Skeletal muscle tissue (tissue), 4 donors: Measurements from ENCODE around the gene KCNAB2. TPM values are rescaled to one million over a fixed set of nuclear protein-coding genes. Genes with fewer than 3 reads are reported as not detected.

Source experiments
- H3K27ac ChIP-seq: one replicate; pipeline ENCODE4 v1.7.0; 2013; ENCODE audit warnings: mild to moderate bottlenecking, low read depth, low read length, inconsistent platforms
- H3K27me3 ChIP-seq, 3 donors: one replicate each; pipeline ENCODE4 v1.7.0; 2013; ENCODE audit warnings: low read length in 3 of 3; ENCODE audit not compliant: control insufficient read depth in 3 of 3, insufficient read depth in 3 of 3
- H3K36me3 ChIP-seq, 3 donors: one replicate each; pipeline ENCODE4 v1.7.0; 2013; ENCODE audit warnings: low read length in 3 of 3; ENCODE audit not compliant: control insufficient read depth in 3 of 3, insufficient read depth in 3 of 3
- H3K4me1 ChIP-seq, 3 donors: one replicate each; pipeline ENCODE4 v1.7.0; 2013; ENCODE audit warnings: low read length in 3 of 3, mild to moderate bottlenecking in 3 of 3; ENCODE audit not compliant: control insufficient read depth in 3 of 3, insufficient read depth in 3 of 3
- H3K4me3 ChIP-seq, 3 donors: one replicate each; pipeline ENCODE4 v1.7.0; 2013; ENCODE audit warnings: low read length in 3 of 3
- H3K9ac ChIP-seq, 3 donors: one replicate each; pipeline ENCODE4 v1.7.0; 2013; ENCODE audit warnings: low read length in 3 of 3, mild to moderate bottlenecking in 3 of 3, moderate library complexity in 2 of 3, low read depth in 1 of 3
- H3K9me3 ChIP-seq, 3 donors: one replicate each; pipeline ENCODE4 v1.7.0; 2013; ENCODE audit warnings: low read length in 3 of 3; ENCODE audit not compliant: control insufficient read depth in 3 of 3
- total RNA-seq: library from RNA; depleted of rRNA; stranded (reverse); fragments of >200 nt; gene quantifications from one replicate; pipeline ENCODE4 v1.2.3, GENCODE V29; 2014
- donor health status: Osteomylitis.

Gene KCNAB2
- total RNA-seq, 1 donor from 2014 or later: 2.6 TPM

DNA sequence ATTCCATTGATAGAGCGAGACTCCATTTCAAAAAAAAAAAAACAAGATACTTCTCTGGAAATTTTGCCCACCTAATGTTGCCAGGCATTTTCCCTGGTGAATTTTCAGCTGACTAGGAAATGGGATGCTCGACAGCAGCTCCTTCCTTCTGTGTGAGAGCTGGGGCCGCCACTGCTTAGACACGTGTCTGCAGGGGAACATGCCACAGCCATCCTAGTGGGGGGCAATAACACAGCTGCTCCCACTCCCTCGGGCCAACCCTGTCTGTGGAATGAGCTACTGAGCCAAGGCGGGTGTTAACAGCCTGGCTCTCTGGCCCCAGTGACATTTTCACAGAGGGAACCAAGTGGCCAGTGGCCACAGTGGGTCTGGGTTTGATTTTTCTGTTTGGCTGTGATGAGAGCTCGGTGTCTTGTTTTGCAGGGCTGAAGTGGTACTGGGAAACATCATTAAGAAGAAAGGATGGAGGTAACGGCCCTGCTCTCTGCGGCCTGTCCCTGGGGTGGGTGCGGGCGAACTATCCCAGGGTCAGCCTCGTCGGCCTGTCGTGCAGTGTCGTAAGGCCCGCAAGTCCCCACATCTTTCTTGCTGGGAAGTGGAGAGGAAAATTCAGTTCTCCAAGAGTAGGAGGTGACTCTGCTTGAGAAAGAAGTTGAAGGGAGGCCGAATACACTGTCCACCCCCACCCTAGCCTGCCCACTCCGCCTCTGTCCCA lies 39.2 kb downstream of the KCNAB2 start:
- H3K9ac ChIP-seq: no peak overlapping the region
- peaks cover 10 to 34% (median 30%) of the 10 kb centered on the region in 3 donors for H3K27me3 ChIP-seq
- peaks cover 0 to 11% (median 5%) of the 10 kb centered on the region in 3 donors for H3K4me1 ChIP-seq
- no peaks in the 10 kb centered on the region for H3K36me3 ChIP-seq
- no peaks in the 10 kb centered on the region for H3K9me3 ChIP-seq
- no peak overlapping the region for H3K27ac ChIP-seq
- H3K4me3 ChIP-seq: no peak overlapping the region

DNA sequence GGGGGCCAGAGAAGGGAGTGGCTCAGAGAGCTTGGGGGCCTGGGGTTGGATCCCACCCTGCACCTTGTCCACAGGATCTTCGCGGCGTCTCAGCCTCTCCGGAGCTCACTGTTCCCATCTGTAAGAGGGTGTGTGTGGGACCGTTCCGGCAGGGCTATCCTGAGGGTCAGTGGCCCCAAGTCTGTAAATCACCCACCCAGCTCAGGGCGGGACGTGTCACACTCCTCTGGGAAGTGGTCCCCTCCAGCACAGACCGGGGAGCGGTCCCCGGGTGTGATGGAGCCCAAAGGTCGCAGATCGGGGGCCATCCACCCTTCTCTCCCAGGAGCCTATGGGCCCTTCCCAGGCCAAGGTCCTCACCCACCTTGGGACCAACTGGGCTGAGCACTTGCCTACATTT lies 40.0 kb downstream of the KCNAB2 start:
- Histone ChIP-seq H3K27ac (no peak overlapping the region), H3K4me3 (no peak overlapping the region), H3K4me1 (peaks cover 0 to 11% (median 3%) of the 10 kb centered on the region in 3 donors), H3K9me3 (no peaks in the 10 kb centered on the region), H3K36me3 (no peaks in the 10 kb centered on the region), H3K9ac (no peak overlapping the region), H3K27me3 (peaks cover 10 to 34% (median 28%) of the 10 kb centered on the region in 3 donors)

DNA sequence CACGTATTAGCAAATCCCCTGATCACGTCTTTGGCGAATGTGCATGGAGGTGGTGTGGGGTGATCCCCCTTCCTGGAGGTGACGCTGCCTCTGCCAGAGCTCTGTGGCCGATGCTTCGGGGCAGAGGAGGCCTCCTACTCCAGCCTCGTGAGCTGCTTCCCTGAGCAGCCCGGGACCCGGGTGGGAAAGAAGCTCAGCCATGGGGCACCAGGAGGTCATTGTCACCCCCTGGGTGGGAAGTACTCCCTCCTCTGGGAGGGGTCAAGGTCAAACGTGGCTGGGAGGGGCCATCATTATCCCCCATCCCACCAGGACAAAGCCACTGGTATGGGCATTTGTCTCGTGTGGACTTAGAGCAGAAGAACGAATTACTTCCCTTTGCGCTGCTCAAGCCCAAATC lies 40.7 kb downstream of the KCNAB2 start:
- Histone ChIP-seq H3K27me3 (peaks cover 10 to 30% (median 21%) of the 10 kb centered on the region in 3 donors), H3K9ac (no peak overlapping the region), H3K36me3 (no peaks in the 10 kb centered on the region), H3K9me3 (no peaks in the 10 kb centered on the region), H3K4me1 (peaks cover 0 to 11% (median 3%) of the 10 kb centered on the region in 3 donors), H3K4me3 (no peak overlapping the region), H3K27ac (no peak overlapping the region)

DNA sequence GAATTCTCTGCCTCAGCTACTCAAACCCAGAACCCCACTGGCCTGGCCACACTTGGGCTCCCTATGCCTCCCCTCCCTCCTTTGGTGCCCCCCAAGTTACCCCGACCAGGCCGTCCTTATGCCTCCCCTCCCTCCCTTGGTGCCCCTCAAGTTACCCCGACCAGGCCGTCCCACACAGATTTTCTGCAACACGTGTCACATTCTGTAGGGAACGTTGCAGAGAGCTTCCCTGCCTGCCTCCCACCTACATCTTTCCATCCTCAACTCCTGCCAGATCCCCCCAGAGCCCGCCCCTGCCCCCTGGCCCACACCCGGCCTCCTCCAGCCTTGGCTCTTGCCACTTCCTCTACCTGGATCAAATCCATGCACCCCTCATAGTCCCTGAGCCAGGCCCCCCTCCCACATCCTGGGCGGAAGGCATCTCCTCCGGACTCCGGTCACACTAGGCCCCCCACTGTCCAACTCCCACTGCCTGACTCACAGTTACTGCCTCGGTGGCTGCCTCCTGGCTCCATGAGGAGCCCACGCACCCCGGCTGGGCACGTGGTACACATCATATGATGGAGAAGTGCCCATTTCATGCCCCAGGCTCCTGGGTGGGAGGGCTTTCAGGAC lies 41.2 kb downstream of the KCNAB2 start:
- H3K9ac ChIP-seq: no peak overlapping the region
- no peaks in the 10 kb centered on the region for H3K36me3 ChIP-seq
- H3K9me3 ChIP-seq: no peaks in the 10 kb centered on the region
- no peak overlapping the region for H3K4me3 ChIP-seq
- H3K27me3 ChIP-seq: peaks cover 10 to 32% (median 18%) of the 10 kb centered on the region in 3 donors
- no peak overlapping the region for H3K27ac ChIP-seq
- H3K4me1 ChIP-seq: peaks cover 0 to 10% (median 3%) of the 10 kb centered on the region in 3 donors

DNA sequence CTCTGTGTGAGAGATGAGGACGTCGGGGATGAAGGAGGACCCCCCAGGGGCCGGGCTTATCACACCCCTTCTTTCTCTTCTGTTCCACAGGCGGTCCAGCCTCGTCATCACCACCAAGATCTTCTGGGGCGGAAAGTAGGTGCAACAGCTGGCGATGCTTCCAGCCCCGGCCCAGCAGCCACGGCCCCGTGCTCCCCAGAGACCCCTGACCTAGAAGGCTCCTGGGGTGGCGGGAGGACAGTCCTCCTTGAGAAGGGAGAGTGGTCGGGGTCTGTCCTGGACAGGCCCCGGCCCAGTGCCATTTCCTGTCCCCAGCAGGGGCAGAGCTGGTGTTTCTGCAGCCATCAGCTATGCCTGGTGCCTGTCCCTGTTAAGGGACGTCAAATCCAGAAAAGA lies 41.7 kb downstream of the KCNAB2 start:
- no peaks in the 10 kb centered on the region for H3K9me3 ChIP-seq
- peaks cover 0 to 6% (median 3%) of the 10 kb centered on the region in 3 donors for H3K4me1 ChIP-seq
- H3K27me3 ChIP-seq: peaks cover 10 to 36% (median 14%) of the 10 kb centered on the region in 3 donors
- no peaks in the 10 kb centered on the region for H3K36me3 ChIP-seq
- H3K27ac ChIP-seq: no peak overlapping the region
- no peak overlapping the region for H3K4me3 ChIP-seq
- no peak overlapping the region for H3K9ac ChIP-seq

DNA sequence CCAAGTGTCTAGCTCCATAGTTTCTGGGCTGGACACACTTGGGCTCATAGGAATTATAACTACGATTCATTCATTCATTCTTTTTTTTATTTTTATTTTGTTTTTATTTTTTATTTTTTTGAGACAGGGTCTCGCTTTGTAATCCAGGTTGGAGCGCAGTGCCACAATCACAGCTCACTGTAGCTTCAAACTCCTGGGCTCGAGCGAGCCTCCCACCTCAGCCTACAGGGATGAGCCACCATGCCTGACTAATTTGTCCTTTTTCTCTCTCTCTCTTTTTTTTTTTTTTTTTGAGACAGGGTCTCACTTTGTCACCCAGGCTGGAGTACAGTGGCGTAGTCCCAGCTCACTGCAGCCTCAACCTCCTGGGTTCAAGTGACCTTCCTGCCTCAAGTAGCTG lies 42.3 kb downstream of the KCNAB2 start:
- Histone ChIP-seq H3K9me3 (no peaks in the 10 kb centered on the region), H3K4me1 (peaks cover 0 to 6% (median 3%) of the 10 kb centered on the region in 3 donors), H3K9ac (no peak overlapping the region), H3K27me3 (peaks cover 10 to 31% (median 13%) of the 10 kb centered on the region in 3 donors), H3K36me3 (no peaks in the 10 kb centered on the region), H3K27ac (no peak overlapping the region), H3K4me3 (no peak overlapping the region)

DNA sequence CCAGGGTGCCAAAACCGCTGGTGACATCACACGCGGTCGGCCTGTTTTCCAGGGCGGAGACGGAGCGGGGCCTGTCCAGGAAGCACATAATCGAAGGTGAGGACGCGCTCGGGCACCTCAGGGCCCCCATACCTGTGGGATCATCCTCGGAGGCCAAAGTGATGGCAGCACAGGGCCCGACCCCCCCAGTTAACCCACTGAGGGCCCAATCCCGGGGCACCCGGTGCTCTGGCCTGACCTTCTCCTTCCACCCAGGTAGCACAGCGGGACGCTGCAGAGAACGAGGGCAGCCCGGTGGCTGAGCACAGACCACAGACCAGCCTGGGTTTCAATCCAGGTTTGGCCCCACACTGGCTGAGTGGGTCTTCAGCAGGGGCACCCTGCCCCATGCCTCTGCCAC lies 43.3 kb downstream of the KCNAB2 start:
- H3K36me3 ChIP-seq: no peaks in the 10 kb centered on the region
- H3K4me1 ChIP-seq: no peaks in the 10 kb centered on the region
- peaks cover 0 to 23% (median 8%) of the 10 kb centered on the region in 3 donors for H3K27me3 ChIP-seq

DNA sequence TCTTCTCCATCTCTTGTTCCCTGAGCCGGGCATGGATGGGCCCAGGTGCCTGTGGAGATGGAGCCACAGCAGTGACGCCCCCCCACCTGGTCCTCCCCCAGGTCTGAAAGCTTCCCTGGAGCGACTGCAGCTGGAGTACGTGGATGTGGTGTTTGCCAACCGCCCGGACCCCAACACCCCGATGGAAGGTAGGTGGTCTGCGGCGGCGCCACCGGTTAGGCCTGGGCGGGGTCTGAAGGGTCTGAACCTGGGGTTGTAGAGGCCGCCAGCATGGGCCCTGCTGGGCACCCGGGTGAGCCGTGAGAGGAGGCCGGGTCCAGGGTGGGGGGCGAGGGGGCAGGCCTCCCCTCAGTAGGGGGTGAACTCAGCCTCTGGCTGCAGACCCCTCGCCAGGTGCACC lies 44.6 kb downstream of the KCNAB2 start:
- Histone ChIP-seq H3K36me3 (no peaks in the 10 kb centered on the region), H3K27me3 (peaks cover 0 to 17% (median 3%) of the 10 kb centered on the region in 3 donors), H3K4me1 (no peaks in the 10 kb centered on the region), H3K27ac (no peak overlapping the region), H3K4me3 (no peak overlapping the region), H3K9ac (no peak overlapping the region), H3K9me3 (no peaks in the 10 kb centered on the region)

More for the DNA sequence above, 43.3 kb downstream of the KCNAB2 start:
- H3K27ac ChIP-seq: no peak overlapping the region
- H3K9me3 ChIP-seq: no peaks in the 10 kb centered on the region
- H3K4me3 ChIP-seq: no peak overlapping the region
- no peak overlapping the region for H3K9ac ChIP-seq

DNA sequence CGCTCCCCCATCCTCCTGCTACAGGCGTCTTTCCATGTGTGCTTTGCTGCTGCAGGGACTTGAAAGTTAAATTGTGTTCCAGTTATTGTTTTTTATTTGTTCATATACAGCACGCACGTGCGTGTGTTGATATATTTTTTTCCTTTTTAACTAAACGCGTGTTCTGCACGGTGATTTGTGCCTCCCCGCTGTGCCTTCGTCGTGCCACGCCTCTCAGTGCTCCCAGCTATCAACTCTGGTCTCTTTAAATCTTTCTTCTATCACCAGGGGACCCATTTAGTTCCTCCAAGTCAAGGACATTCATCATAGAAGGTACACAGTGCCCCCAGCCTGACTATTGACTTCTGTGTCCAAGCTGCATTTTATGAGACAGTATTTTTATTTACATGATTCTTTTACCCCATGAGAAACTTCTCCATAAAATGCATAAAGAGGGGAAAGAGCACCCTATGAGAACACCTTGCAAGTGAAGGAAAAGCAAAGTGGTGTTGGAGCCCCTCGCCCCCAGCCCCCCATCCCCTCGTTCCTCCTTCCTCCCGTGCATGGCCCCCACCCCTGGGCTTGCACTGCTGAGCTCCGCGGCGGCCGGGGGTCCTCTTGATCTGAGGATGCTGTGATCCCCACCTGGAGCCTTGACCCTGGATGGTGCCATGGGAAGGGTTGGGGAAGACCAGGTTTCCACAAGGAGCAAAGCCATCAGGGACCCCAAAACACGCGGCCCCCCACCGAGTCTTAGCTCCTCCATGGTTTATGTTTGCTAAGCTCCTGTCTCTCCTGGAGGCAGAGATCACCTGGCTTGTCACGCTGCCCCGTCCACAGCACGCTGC lies 45.5 kb downstream of the KCNAB2 start:
- H3K9me3 ChIP-seq: no peaks in the 10 kb centered on the region
- H3K36me3 ChIP-seq: no peaks in the 10 kb centered on the region
- H3K27me3 ChIP-seq: peaks cover 0 to 10% (median 0%) of the 10 kb centered on the region in 3 donors
- no peak overlapping the region for H3K27ac ChIP-seq
- no peak overlapping the region for H3K4me3 ChIP-seq
- no peaks in the 10 kb centered on the region for H3K4me1 ChIP-seq
- H3K9ac ChIP-seq: no peak overlapping the region

DNA sequence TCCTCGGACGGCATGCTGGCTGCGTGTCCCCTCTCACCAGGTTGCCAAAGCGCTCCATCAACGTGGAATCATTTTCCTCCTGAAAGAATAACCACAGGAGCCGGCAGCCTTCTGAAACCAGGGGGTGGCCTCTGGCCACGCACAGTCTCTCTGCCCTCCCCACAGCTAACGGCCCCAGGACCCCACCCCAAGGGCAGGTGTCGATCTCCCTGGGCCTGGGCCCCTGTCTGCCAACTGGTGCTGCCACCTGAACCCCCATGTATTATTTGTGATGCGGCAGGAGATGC lies 46.1 kb downstream of the KCNAB2 start:
- H3K9me3 ChIP-seq: no peaks in the 10 kb centered on the region
- H3K4me1 ChIP-seq: no peaks in the 10 kb centered on the region
- H3K4me3 ChIP-seq: no peak overlapping the region
- no peak overlapping the region for H3K9ac ChIP-seq
- peaks cover 0 to 10% (median 0%) of the 10 kb centered on the region in 3 donors for H3K27me3 ChIP-seq
- no peak overlapping the region for H3K27ac ChIP-seq
- H3K36me3 ChIP-seq: no peaks in the 10 kb centered on the region
